GM19099 (cell line): Measurements from ENCODE around the gene COL19A1.

Experiments used
- POLR2A ChIP-seq: IDR thresholded peaks from 3 replicates; pipeline ENCODE4 v1.6.1; 2011; ENCODE audit warnings: low read depth; ENCODE audit not compliant: insufficient read length; ENCODE audit errors: extremely low read depth

The COL19A1 gene

DNA sequence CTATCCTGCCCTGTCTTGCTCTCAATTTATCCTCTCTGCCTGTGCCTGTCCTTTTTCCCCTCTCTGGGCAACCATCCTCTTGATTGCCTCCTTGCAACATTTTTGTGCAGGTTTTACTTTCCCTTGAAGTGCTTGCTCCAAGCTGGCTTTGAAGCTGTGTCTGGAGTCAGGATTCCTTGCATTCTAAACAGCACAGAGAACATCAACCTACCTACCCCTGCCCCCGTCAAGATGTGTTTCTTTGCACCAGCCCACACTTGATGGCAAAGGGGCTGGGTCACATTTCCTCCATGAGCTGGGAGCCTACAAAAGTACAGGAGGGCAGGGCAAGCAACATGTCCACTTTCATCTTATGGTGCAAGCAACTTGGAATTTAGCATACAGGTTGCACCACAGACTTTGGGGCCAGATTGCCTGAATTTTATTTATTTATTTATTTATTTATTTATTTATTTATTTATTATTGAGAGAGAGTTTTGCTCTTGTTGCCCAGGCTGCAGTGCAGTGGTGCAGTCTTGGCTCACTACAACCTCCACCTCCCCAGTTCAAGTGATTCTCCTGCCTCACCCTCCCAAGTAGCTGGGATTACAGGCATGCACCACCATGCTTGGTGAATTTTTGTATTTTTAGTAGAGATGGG lies 206.3 kb downstream of the COL19A1 start:
- no peak for TF ChIP-seq POLR2A

DNA sequence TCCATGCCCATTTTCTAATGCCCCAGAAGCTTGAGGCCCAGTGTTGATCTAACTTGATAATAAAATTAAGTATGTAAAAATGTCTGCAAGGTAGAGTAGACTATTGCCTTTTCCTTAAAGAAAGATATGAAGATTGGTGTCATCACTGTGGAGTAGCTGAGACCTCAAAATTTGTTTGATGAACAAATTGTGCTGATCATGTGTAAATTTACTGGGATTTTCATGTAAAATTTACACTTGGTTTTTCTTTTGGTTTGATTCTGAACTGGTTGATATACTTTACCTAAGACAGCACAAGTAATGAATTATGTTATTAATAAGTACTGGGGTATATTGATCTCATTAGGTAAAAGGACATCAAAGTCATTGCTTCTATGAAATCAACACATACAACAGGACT lies 207.3 kb downstream of the COL19A1 start:
- no peak for TF ChIP-seq POLR2A

- no peak for TF ChIP-seq POLR2A
Measured at GRCh38 chr6:70079241-70079640, 212.9 kb downstream of the COL19A1 start.

GRCh38 chr6:70080443-70081070 lies 214.2 kb downstream of the COL19A1 start:
- no peak for TF ChIP-seq POLR2A

DNA sequence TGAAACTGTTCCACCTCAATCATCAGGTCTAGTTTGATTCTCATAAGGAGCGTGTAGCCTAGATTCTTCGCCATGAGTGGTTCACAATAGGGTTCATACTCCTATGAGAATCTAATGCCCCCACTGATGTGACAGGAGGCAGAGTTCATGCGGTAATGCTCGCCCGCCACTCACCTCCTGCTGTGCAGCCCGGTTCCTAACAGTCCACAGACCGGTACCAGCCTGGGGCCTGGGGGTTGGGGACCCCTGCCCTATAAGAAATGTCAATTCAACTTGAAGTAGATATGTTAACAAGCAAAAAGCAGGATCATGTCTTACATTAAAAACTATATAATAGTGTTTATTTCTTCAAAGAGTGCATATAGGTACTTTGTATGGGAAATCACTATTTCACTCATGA lies 216.5 kb downstream of the COL19A1 start:
- no peak for TF ChIP-seq POLR2A

DNA sequence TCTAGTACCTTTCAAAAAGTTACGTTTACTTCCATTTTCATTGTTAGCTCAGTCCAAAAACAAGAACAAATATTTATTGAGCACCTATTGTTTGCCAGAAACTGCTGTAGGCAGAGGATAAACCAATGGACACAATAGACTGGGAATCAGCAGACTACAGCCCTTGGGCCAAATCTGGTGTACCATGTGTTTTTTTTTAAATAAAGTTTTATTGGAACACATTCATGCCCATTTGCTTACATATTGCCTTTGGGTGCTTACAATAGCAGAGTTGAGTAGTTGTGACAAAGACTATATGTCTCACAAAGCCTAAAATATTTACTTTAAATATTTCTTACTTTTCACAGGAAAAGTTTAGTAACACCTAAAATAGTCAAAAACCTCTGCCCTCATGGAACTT lies 220.4 kb downstream of the COL19A1 start:
- no peak for TF ChIP-seq POLR2A

DNA sequence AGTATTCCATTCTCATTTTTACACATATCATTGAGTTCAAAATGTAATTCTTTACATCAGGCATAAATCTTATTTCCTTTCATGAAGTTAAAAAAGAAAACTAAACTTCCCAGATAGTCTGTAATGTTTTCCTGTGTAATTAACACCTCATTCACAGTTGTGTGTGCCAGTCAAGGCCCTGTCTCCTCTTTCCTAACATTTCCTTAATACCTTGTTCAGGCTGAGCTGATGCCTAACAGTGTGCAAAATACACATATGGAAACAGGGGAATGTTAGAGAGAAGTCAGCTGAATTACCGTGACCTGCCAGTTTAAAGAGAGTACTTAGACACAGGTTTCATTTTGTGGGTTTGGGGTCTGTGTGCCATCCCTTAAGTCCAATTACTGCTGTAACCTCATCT lies 227.8 kb downstream of the COL19A1 start:
- no peak for TF ChIP-seq POLR2A

- TF ChIP-seq POLR2A: no peak
Measured at GRCh38 chr6:70099732-70100131, 233.4 kb downstream of the COL19A1 start.

GRCh38 chr6:70103798-70104197 lies 237.4 kb downstream of the COL19A1 start:
- TF ChIP-seq POLR2A: no peak

- no peak for TF ChIP-seq POLR2A
Measured at GRCh38 chr6:70107852-70108629, 241.7 kb downstream of the COL19A1 start.

DNA sequence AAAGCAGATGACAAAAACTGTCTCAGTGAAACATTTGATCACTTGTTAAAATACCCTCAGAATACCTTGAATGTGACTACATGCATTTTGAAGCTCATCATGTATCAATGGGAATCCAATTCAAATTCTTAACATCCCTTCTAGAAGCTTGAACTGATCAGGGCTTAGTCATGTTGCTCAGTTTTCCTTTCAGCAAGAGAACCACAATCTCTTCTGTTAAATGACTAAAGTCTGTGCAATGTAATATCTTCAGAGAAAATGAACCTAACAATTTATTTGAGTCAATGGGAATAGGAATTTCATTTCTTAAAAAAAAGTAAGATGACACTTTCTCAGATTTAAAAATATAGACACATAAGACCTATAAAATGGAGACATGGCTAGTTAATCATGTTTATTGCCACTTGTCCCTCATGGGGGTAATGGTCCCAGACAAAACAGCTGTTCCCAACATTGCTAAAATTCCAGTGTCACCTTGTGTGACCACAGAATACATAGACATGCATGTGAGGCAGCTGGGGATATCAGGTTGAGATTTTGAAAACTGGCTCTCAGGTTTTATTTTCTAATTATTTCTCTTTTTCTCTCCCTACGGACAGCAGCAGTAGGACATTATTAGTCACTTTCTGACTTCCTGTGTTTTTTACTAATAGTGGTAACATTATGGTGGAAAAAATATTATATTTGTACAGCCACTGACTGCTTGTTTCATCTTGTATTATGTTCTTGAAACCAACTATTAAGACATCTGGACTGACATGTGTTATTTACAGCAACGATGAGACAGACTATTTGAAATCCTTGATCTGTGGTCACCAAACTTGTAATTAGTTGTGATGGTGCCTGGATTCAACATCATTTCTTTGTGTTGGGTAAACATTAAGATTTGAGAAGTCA lies 244.0 kb downstream of the COL19A1 start:
- TF ChIP-seq POLR2A: no peak

GRCh38 chr6:70111737-70112136 lies 245.4 kb downstream of the COL19A1 start:
- no peak for TF ChIP-seq POLR2A

GRCh38 chr6:70112716-70113115 lies 246.4 kb downstream of the COL19A1 start:
- TF ChIP-seq POLR2A: no peak

DNA sequence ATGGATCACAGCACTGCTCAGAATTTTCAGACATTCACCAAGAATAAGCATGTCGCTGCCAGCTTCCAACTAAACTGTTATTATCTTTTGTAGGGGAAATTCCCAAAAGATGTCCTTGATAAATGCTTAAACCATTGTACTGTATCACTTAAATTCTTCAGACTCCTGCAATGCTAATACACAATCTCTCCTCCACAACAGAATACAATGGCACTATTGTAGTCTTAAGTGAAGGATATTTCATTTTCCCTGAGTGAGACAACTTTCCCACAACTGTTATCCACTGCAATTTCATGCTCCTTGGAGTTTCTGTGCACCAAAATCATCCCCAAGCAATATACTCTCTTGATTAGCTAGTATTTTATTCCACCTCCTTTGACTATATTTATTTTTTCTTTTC lies 246.8 kb downstream of the COL19A1 start:
- no peak for TF ChIP-seq POLR2A

DNA sequence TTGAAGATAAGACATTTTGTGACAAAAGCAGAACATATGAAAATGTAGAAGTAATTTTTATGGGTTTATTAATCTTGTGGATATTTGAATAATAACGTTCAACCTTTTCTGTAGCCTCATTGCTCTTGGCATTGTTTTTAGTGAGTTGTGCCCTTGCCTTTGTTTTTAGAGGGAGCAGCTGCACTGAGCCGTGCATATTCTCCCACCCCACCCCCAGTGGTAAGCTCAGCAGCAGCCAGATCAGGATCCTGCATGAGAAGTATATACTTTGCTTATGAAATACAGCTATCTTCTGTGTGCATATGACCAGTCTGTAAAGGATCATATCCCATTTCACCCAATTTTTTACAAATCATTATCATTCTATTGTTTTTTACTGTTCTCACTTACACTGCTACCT lies 252.3 kb downstream of the COL19A1 start:
- no peak for TF ChIP-seq POLR2A
